Smooth muscle cell (in vitro differentiated cells): ENCODE data around the gene CYB561. TPM values are rescaled to one million over a fixed set of nuclear protein-coding genes. Genes with fewer than 3 reads are reported as not detected.

Experiments used
- DNase-seq: peaks from one replicate; lab custom pipeline; 2025; ENCODE audit not compliant: unreplicated experiment; lab: John Stamatoyannopoulos, UW
- H2AFZ ChIP-seq: fragments of 200-600 bp; sonication (generic); 2 replicates; pipeline ENCODE4 v1.6.0; 2016; ENCODE audit warnings: antibody characterized with exemption, low read depth, mild to moderate bottlenecking
- H3F3A ChIP-seq: fragments of 200-600 bp; sonication (generic); 2 replicates; pipeline ENCODE4 v1.6.0; 2017; ENCODE audit warnings: antibody characterized with exemption, low read depth
- H3K27ac ChIP-seq: fragments of 200-600 bp; sonication (generic); 2 replicates; pipeline ENCODE4 v1.5.1; 2016; ENCODE audit warnings: low read depth, mild to moderate bottlenecking
- H3K27me3 ChIP-seq: fragments of 200-600 bp; sonication (generic); 2 replicates; pipeline ENCODE4 v1.6.1; 2016; ENCODE audit warnings: low read depth, mild to moderate bottlenecking
- H3K36me3 ChIP-seq: fragments of 200-600 bp; sonication (generic); 2 replicates; pipeline ENCODE4 v1.5.1; 2016; ENCODE audit warnings: low read depth
- H3K4me1 ChIP-seq: fragments of 200-600 bp; sonication (generic); 2 replicates; pipeline ENCODE4 v1.5.1; 2016; ENCODE audit warnings: low read depth
- H3K4me2 ChIP-seq: fragments of 200-600 bp; sonication (generic); 2 replicates; pipeline ENCODE4 v1.6.0; 2016; ENCODE audit warnings: mild to moderate bottlenecking
- H3K4me3 ChIP-seq: fragments of 200-600 bp; sonication (generic); 2 replicates; pipeline ENCODE4 v1.5.1; 2016; ENCODE audit warnings: mild to moderate bottlenecking
- H3K79me2 ChIP-seq: fragments of 200-600 bp; sonication (generic); 2 replicates; pipeline ENCODE4 v1.6.0; 2016; ENCODE audit warnings: low read depth, mild to moderate bottlenecking
- H3K9ac ChIP-seq: fragments of 200-600 bp; sonication (generic); 2 replicates; pipeline ENCODE4 v1.6.0; 2016; ENCODE audit warnings: low read depth
- H3K9me3 ChIP-seq: fragments of 200-600 bp; sonication (generic); replicated peaks from 2 replicates; pipeline ENCODE4 v1.5.1; 2016; ENCODE audit warnings: low read depth
- H4K20me1 ChIP-seq: fragments of 200-600 bp; sonication (generic); 2 replicates; pipeline ENCODE4 v1.6.0; 2016; ENCODE audit warnings: low read depth
- WGBS: methylation state at CpG from one replicate; pipeline ENCODE4 v1.1.7; 2016; ENCODE audit warnings: low lambda C conversion rate; 5-methylcytosine and 5-hydroxymethylcytosine counted together
- polyA plus RNA-seq: library from polyadenylated mRNA; unstranded; fragments of >200 nt; fragmentation: Nextera tagmentation; extraction: Ambion mirVana; gene quantifications from 2 replicates; pipeline ENCODE4 v1.2.1, GENCODE V29; 2016
- total RNA-seq: library from RNA; depleted of rRNA; stranded (reverse); fragments of >200 nt; gene quantifications from 2 replicates; pipeline ENCODE4 v1.2.3, GENCODE V29; 2014
- TF ChIP-seq, protein P1 (sequence below): fragments of 200-600 bp; sonication (generic); IDR thresholded peaks from 2 replicates; pipeline ENCODE4 v1.5.1; 2017; ENCODE audit warnings: borderline replicate concordance, mild to moderate bottlenecking, antibody characterized with exemption; ENCODE audit not compliant: insufficient read depth, poor library complexity, severe bottlenecking

CYB561 gene
- total and polyA plus RNA-seq, 2 experiments from 2014 or later = 16.5 to 24.9 TPM

DNA sequence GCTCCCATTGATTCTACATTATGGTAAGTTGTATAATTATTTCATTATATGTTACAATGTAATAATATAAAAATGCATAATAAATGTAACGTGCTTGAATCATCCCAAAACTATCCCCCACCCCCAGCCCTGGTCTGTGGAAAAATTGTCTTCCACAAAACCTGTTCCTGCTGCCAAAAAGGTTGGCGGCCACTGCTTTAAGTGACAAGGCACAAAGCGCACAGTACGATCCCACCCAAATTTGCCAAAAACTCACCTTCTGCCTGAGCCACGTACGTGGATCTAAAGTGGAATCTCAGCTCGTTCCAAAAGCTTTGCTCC lies 14.5 kb downstream of the CYB561 start:
- Histone ChIP-seq H3K27me3 (no peaks in the 10 kb centered on the region), H2AFZ (no peak overlapping the region), H3K9me3 (no peaks in the 10 kb centered on the region), H3K4me3 (no peak overlapping the region), H3K4me1 (peaks cover 7% of the 10 kb centered on the region), H3K4me2 (peak overlapping the region; percentile 62), H3K9ac (peak overlapping the region; percentile 78), H3F3A (peaks cover 18% of the 10 kb centered on the region), H4K20me1 (no peaks in the 10 kb centered on the region), H3K36me3 (no peaks in the 10 kb centered on the region), H3K27ac (peak overlapping the region; percentile 99), H3K79me2 (no peaks in the 10 kb centered on the region)
- 61% methylated on average over 7 of the region's 7 CpGs for WGBS
- TF ChIP-seq, protein P1, sequence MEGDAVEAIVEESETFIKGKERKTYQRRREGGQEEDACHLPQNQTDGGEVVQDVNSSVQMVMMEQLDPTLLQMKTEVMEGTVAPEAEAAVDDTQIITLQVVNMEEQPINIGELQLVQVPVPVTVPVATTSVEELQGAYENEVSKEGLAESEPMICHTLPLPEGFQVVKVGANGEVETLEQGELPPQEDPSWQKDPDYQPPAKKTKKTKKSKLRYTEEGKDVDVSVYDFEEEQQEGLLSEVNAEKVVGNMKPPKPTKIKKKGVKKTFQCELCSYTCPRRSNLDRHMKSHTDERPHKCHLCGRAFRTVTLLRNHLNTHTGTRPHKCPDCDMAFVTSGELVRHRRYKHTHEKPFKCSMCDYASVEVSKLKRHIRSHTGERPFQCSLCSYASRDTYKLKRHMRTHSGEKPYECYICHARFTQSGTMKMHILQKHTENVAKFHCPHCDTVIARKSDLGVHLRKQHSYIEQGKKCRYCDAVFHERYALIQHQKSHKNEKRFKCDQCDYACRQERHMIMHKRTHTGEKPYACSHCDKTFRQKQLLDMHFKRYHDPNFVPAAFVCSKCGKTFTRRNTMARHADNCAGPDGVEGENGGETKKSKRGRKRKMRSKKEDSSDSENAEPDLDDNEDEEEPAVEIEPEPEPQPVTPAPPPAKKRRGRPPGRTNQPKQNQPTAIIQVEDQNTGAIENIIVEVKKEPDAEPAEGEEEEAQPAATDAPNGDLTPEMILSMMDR = no peak
- DNase-seq = no peak

DNA sequence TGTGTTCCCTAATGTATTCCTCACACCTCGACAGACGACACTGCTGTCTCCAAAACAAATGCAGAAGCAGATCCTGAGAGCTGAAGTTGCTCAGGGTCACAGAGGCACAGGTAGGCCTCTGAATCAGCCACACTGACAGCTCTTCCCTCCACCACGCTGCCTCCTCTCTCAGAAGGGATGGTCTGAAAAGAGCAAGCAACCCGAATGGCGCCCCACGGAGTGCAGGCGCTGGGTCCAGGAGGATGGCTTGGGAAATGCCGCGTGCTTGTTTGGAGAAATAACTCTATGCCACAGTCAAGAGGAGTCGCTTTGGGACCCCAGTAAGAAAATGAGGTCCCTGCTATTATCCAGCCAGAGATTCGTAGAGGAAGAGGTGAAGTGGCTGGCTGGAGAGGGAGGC lies 15.9 kb downstream of the CYB561 start:
- Histone ChIP-seq H3F3A (peaks cover 18% of the 10 kb centered on the region), H4K20me1 (no peaks in the 10 kb centered on the region), H3K36me3 (no peaks in the 10 kb centered on the region), H3K27me3 (no peaks in the 10 kb centered on the region), H3K79me2 (no peaks in the 10 kb centered on the region), H3K4me2 (no peak overlapping the region), H3K4me3 (no peak overlapping the region), H3K9me3 (no peaks in the 10 kb centered on the region), H3K9ac (no peak overlapping the region), H3K27ac (no peak overlapping the region), H2AFZ (no peak overlapping the region), H3K4me1 (peaks cover 7% of the 10 kb centered on the region)
- DNase-seq = no peak
- 93% methylated on average over 11 of the region's 11 CpGs for WGBS
- TF ChIP-seq, protein P1 = no peak

DNA sequence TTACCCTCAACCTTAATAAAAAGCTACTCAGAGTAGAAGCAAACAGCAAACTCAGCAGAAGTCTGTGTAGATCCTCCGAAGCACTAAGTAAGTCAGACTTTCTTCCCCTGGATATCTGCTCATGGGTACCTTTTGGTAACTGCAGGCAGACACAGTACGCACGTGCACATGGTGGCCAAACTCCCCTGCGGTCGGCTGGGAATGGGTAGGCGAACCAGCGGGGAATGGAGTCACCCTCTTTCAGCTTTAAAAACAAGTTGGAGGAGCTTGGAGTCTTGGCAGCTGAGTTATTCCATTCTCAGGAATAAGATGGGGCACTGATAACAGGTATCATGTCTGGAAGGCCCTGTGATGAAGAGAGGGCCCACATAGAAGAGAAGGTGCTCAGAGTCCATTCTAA lies 16.3 kb downstream of the CYB561 start:
- Histone ChIP-seq H3K79me2 (no peaks in the 10 kb centered on the region), H3K4me2 (no peak overlapping the region), H3K4me1 (peaks cover 7% of the 10 kb centered on the region), H3K36me3 (no peaks in the 10 kb centered on the region), H4K20me1 (no peaks in the 10 kb centered on the region), H3K9ac (no peak overlapping the region), H3K4me3 (no peak overlapping the region), H3K9me3 (no peaks in the 10 kb centered on the region), H3F3A (peaks cover 18% of the 10 kb centered on the region), H3K27me3 (no peaks in the 10 kb centered on the region), H3K27ac (no peak overlapping the region), H2AFZ (no peak overlapping the region)
- DNase-seq = no peak
- TF ChIP-seq, protein P1 = no peak
- 96% methylated on average over 7 of the region's 7 CpGs for WGBS

DNA sequence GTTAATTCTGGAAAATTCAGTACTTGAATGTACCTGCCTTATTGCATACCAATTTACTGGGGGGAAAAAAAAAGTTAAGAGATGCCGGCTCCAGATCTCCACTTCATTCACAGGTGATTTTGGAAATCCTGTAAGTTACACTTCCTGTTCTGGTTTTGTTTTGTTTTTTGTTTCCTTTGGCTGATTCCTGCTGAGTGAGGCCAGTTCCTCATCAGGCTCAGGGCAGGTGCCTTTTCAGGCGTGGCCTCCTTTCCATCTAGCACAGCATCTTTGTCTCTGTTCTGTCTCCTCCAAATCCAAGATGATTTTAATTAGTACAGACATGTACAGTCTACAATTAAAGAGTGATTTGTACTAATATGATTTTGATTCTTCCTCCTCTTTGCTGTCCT lies 19.2 kb downstream of the CYB561 start:
- no peaks in the 10 kb centered on the region for H3K36me3 ChIP-seq
- 96% methylated on average over 2 of the region's 2 CpGs for WGBS
- TF ChIP-seq, protein P1 = no peak
- no peaks in the 10 kb centered on the region for H3K27me3 ChIP-seq
- H2AFZ ChIP-seq = no peak overlapping the region
- H3K4me2 ChIP-seq = no peak overlapping the region
- no peak for DNase-seq
- H3K4me3 ChIP-seq = no peak overlapping the region
- H3K4me1 ChIP-seq = no peaks in the 10 kb centered on the region
- no peak overlapping the region for H3K9ac ChIP-seq
- H3K27ac ChIP-seq = no peak overlapping the region
- H4K20me1 ChIP-seq = no peaks in the 10 kb centered on the region
- no peaks in the 10 kb centered on the region for H3K79me2 ChIP-seq
- peaks cover 3% of the 10 kb centered on the region for H3F3A ChIP-seq
- no peaks in the 10 kb centered on the region for H3K9me3 ChIP-seq
